Suppressor macrophage treated with lipopolysaccharide for 4 hours (primary cell): ENCODE results near the gene NDUFAF3.
"Not testable (repeated sequence)": the region's sequence is repeated elsewhere in the genome, so short reads cannot be mapped to it uniquely, and the experiment has no call there.

Experiments
- DNase-seq: peaks from one replicate; pipeline ENCODE4 v3.0.0-alpha.2; 2020

Gene NDUFAF3

DNA sequence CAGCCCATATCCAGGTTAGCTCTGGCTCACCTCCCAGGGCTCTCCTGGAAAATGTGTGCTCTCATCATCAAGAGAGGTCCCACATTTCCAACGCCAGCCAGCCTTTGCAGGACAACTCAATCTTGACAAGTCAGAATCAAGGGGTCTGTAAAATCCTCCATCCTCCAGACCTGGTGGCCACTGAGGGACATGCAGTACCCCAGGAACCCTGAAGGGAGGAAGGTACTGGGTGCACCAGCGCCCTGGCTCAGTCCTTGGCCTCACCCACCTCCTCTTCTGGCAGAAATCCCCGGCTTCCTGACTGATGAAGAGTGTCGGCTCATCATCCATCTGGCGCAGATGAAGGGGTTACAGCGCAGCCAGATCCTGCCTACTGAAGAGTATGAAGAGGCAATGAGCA lies 20.8 kb upstream of the NDUFAF3 start:
- no peak for DNase-seq

- DNase-seq: no peak
Observed at GRCh38 chr3:49004352-49005302, 17.3 kb upstream of the NDUFAF3 start.

GRCh38 chr3:49005303-49005680 lies 16.6 kb upstream of the NDUFAF3 start:
- no peak for DNase-seq

- no peak for DNase-seq
Observed at GRCh38 chr3:49005998-49006397, 15.9 kb upstream of the NDUFAF3 start.

DNA sequence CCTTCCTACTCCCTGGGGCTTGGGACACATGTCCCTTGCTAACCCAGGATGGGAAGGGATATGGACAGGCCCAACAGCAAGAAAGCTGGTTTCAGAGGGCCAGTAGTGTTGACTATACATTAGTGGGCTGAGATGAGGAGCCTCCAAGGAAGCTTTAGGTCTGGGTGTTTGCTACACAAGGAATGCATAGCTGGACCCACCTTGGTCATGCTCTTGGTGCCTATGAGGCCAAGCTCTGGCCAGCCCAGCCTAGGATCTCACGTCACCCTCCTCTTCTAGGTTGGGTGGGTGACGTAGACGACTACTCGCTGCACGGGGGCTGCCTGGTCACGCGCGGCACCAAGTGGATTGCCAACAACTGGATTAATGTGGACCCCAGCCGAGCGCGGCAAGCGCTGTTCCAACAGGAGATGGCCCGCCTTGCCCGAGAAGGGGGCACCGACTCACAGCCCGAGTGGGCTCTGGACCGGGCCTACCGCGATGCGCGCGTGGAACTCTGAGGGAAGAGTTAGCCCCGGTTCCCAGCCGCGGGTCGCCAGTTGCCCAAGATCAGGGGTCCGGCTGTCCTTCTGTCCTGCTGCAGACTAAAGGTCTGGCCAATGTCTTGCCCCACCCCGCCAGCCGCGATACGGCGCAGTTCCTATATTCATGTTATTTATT lies 15.4 kb upstream of the NDUFAF3 start:
- peak; percentile 37 for DNase-seq

GRCh38 chr3:49007068-49007770 lies 14.7 kb upstream of the NDUFAF3 start, which contains the start of gene WDR6:
Gene WDR6, plus strand, starts transcription at chr3:49007391. Its CDS starts 41 bp downstream, at chr3:49007432.
- DNase-seq: peak; percentile 93

GRCh38 chr3:49007771-49008528 lies 14.0 kb upstream of the NDUFAF3 start:
- DNase-seq: peak; percentile 83

- DNase-seq: not testable (repeated sequence)
Observed at GRCh38 chr3:49008627-49009026, 13.3 kb upstream of the NDUFAF3 start.

- DNase-seq: no peak
Observed at GRCh38 chr3:49009396-49009795, 12.5 kb upstream of the NDUFAF3 start.

DNA sequence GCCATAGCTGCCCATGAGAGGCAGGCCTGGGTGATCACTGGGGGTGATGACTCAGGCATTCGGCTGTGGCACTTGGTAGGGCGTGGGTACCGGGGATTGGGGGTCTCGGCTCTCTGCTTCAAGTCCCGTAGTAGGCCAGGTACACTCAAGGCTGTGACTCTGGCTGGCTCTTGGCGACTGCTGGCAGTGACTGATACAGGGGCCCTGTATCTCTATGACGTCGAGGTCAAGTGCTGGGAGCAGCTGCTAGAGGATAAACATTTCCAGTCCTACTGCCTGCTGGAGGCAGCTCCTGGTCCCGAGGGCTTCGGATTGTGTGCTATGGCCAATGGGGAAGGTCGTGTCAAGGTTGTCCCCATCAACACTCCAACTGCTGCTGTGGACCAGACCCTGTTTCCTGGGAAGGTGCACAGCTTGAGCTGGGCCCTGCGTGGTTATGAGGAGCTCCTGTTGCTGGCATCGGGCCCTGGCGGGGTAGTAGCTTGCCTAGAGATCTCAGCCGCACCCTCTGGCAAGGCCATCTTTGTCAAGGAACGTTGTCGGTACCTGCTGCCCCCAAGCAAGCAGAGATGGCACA lies 9.4 kb upstream of the NDUFAF3 start:
- DNase-seq: no peak

- DNase-seq: no peak
Observed at GRCh38 chr3:49013113-49013737, 8.7 kb upstream of the NDUFAF3 start.

GRCh38 chr3:49013738-49014660 lies 7.9 kb upstream of the NDUFAF3 start:
- peak; percentile 50 for DNase-seq

GRCh38 chr3:49015072-49015471 lies 6.8 kb upstream of the NDUFAF3 start:
- DNase-seq: no peak

DNA sequence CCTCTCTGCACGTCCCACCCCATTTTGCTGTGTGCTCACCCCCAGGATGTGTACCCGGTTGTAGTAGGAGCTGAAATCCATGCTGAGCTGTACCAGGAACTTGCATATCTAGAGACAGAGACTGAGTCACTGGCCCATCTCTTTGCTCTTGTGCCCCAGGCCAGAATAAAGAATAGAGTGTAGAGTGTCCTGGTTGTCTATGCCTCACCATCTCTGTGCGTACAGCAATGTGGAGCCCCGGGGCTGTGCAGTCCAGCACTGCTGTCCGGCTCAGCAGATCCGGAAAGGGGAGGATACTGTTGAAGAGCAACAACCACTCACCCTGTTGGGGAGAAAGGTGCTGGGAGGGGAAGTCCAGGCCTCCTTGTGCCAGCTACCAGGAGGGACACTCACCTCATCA lies 6.2 kb upstream of the NDUFAF3 start:
- no peak for DNase-seq

DNA sequence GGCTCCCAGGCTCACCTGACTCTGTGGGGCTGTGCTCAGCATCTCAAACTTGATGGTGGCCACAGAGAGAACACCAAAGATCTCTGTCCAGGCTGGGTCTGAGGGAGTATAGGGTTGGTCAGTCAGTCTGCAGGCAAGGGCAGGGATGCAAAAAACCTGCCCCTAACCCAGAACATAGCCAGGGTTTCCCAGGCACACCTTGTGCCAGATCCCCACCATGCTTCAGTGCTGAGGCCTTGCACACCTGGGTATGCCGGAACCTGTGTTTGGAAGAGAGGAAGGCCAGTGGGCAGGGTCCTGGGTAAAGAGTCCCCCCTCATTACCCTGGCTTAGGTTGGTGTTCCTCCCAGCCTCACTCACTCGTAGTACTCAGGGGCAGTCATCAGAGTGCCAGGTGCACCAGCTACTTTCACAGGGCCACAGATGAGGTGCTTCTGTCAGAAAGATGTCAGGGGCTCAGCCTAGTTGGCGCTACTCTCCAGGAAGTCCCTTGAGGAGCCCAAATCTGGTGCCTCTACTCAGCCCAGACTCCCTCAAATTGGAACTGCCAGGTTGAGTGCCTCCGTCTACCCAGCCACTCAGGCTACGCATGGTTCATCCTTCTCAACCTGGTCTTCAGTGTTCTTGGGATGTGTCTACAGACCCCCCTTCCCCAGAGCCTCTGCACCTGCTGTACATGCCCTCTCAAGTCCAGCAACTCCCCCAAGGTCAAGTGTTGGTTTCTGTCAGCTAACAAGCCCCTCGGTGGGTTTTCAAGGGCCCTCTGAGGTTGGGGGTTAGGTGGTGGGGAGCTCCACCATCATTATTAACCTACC lies 5.3 kb upstream of the NDUFAF3 start:
- no peak for DNase-seq

- DNase-seq: no peak
Observed at GRCh38 chr3:49017229-49017970, 4.5 kb upstream of the NDUFAF3 start.

GRCh38 chr3:49017971-49018706 lies 3.8 kb upstream of the NDUFAF3 start, which contains the start of gene DALRD3:
Gene DALRD3, minus strand, starts transcription at chr3:49018580. Its CDS starts 16 bp downstream, at chr3:49018564.
- peak; percentile 61 for DNase-seq

DNA sequence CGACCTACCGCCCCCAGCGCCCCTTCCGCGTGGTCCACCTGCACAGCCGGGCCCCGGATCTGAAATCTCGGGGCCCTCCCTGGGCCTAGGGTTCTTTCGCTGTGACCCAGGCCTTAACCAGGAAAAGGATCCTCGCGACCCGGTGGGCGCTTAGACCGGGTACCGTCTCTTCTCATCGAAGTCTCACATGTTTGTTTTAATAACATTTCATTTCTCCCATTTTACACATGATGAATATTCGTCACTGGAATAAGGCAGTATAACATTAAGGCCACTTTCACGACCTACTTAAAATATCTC lies 3.3 kb upstream of the NDUFAF3 start:
- no peak for DNase-seq
